Ishikawa (cell line): ENCODE data around the gene ITGA8.

Experiments
- CEBPB ChIP-seq: IDR thresholded peaks from 2 replicates; pipeline ENCODE4 v1.6.1; 2012
- CREB1 ChIP-seq: IDR thresholded peaks from 2 replicates; pipeline ENCODE4 v1.6.1; 2012; ENCODE audit warnings: low read depth
- EGR1 ChIP-seq: IDR thresholded peaks from 2 replicates; pipeline ENCODE4 v1.6.1; 2012
- EP300 ChIP-seq: IDR thresholded peaks from 2 replicates; pipeline ENCODE4 v1.6.1; 2012; ENCODE audit warnings: borderline replicate concordance
- RAD21 ChIP-seq: IDR thresholded peaks from 2 replicates; pipeline ENCODE4 v1.6.1; 2012; ENCODE audit warnings: low read depth
- REST ChIP-seq: IDR thresholded peaks from 2 replicates; pipeline ENCODE4 v1.6.1; 2012; ENCODE audit warnings: low read depth, mild to moderate bottlenecking
- TAF1 ChIP-seq: IDR thresholded peaks from 2 replicates; pipeline ENCODE4 v1.6.1; 2012; ENCODE audit warnings: low read depth, mild to moderate bottlenecking
- YY1 ChIP-seq: IDR thresholded peaks from 2 replicates; pipeline ENCODE4 v1.6.1; 2012; ENCODE audit warnings: low read depth

DNA sequence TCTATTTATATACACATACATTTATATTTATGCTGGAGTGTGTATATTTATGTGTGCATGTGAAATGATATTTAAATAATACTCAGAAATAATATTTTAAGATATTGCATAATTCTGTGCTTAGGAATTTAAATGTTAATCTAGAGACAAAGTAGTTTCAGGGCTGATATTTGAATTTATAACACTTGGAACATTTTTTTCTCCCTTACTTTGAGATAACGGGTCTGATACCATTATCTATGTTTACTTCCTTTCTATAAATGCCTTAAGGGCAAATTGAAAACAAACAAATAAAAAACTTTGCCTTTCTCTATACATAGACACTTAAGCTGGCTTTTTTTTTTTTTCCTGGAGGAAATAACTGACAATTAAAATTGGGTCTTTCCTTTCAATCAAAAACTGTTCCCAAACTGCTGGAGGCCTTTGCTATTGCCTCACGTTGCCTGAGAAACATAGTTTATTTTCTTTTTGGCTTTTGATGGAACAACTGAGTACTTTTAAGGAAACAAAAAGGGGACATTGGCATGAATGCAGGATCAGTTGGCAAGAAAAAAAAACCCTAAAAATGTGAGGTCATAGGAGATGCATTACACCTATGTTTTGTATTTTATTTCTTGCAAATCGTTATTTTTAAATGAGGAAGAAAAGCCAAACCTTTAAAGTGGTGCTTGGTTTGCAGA is 98.7 kb downstream of the ITGA8 start:
- TF ChIP-seq EP300 = no peak
- TF ChIP-seq REST = no peak
- TF ChIP-seq CEBPB = no peak
- TF ChIP-seq RAD21 = no peak
- TF ChIP-seq EGR1 = no peak
- TF ChIP-seq CREB1 = no peak
- TF ChIP-seq YY1 = no peak
- TF ChIP-seq TAF1 = no peak
